Measurements from ENCODE around the gene CA4. TPM values are rescaled to one million over a fixed set of nuclear protein-coding genes. Genes with fewer than 3 reads are reported as not detected.
A peak's percentile ranks its signal among the peaks of the same experiment; 100 is the strongest.

The CA4 gene
- total and polyA plus RNA-seq, 2 experiments from 2014 or later = 1.2 to 6.1 TPM

DNA sequence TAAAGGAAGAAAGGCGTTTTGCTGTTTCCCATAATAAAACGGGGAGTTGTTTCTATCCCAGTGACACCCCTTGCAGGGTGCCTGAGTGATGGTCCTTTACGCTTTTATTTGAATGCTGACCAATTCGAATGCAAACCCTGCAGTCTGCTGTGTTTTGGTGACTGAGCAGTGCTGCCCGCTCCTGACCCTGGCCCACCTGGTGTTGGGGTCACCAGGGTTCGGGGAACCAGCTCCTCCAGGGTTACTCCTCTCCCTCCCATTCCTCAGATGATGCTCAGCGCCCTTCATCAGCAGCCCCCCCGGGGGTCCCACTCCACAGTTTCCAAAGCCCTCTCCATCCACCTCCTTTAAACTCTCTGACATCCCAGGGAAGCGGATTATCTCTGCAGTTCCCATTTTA is 6.0 kb downstream of the CA4 start:
- WGBS (ENCODE audit: low lambda C conversion rate, missing lambda C conversion rate) = 68% methylated on average over 9 of the region's 9 CpGs

DNA sequence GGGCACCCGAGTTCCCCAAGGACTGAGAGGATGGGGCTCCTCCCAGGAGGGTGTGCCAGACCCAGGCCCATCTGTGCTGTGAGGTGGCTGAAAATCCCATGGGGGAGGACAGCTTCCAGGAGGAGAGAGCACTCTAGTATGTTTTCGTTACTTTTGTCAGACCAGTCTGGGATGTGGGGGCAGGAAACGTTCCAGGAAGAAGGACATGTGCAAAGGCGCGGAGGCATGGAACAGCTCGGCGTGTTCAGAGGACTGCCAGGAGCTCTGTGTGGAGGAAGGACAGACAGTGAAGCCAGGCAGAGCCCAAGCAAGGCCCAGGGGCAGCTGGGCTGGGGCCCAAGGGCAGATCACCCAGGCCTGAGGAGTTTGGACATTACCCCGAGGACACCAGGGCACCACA is 7.0 kb downstream of the CA4 start:
- H3K36me3 ChIP-seq (replicated peaks; ENCODE audit: insufficient read depth, low read depth) = no peaks in the 10 kb centered on the region
- no peak for DNase-seq (ENCODE audit: low spot score)
- TF ChIP-seq EZH2phosphoT487 (IDR thresholded peaks at IDR 0.05; ENCODE audit: low read depth, severe bottlenecking, unreplicated experiment) (no peak), CTCF (IDR thresholded peaks at IDR 0.05; ENCODE audit: poor library complexity) (no peak), EZH2 (IDR thresholded peaks at IDR 0.05; ENCODE audit: borderline replicate concordance) (no peak)
- WGBS (ENCODE audit: low lambda C conversion rate, missing lambda C conversion rate) = 89% methylated on average over 8 of the region's 8 CpGs
- H3K4me2 ChIP-seq = no peak overlapping the region
- no peaks in the 10 kb centered on the region for H3K79me2 ChIP-seq
- H3K4me3 ChIP-seq = no peak overlapping the region
- no peaks in the 10 kb centered on the region for H3K9me2 ChIP-seq (replicated peaks; ENCODE audit: insufficient read depth)
- H3K4me1 ChIP-seq (ENCODE audit: insufficient read depth) = no peaks in the 10 kb centered on the region
- H3K27me3 ChIP-seq = peaks cover 35% of the 10 kb centered on the region
- no peaks in the 10 kb centered on the region for H4K20me1 ChIP-seq (ENCODE audit: insufficient read depth, poor library complexity, severe bottlenecking)
- H3K9me3 ChIP-seq (ENCODE audit: low read depth) = no peaks in the 10 kb centered on the region
- H3K27ac ChIP-seq = no peak overlapping the region
- H2AFZ ChIP-seq = no peak overlapping the region

More for the DNA sequence above, 6.0 kb downstream of the CA4 start:
- no peak overlapping the region for H3K4me2 ChIP-seq
- peaks cover 44% of the 10 kb centered on the region for H3K27me3 ChIP-seq
- DNase-seq (ENCODE audit: low spot score) = no peak
- no peaks in the 10 kb centered on the region for H3K36me3 ChIP-seq (replicated peaks; ENCODE audit: insufficient read depth, low read depth)
- no peak overlapping the region for H2AFZ ChIP-seq
- TF ChIP-seq EZH2phosphoT487 (IDR thresholded peaks at IDR 0.05; ENCODE audit: low read depth, severe bottlenecking, unreplicated experiment) (no peak), EZH2 (IDR thresholded peaks at IDR 0.05; ENCODE audit: borderline replicate concordance) (no peak), CTCF (IDR thresholded peaks at IDR 0.05; ENCODE audit: poor library complexity) (no peak)
- no peak overlapping the region for H3K4me3 ChIP-seq
- no peaks in the 10 kb centered on the region for H3K79me2 ChIP-seq
- H4K20me1 ChIP-seq (ENCODE audit: insufficient read depth, poor library complexity, severe bottlenecking) = no peaks in the 10 kb centered on the region
- no peaks in the 10 kb centered on the region for H3K9me3 ChIP-seq (ENCODE audit: low read depth)
- H3K27ac ChIP-seq = no peak overlapping the region
- H3K4me1 ChIP-seq (ENCODE audit: insufficient read depth) = peaks cover 5% of the 10 kb centered on the region
- H3K9me2 ChIP-seq (replicated peaks; ENCODE audit: insufficient read depth) = no peaks in the 10 kb centered on the region

DNA sequence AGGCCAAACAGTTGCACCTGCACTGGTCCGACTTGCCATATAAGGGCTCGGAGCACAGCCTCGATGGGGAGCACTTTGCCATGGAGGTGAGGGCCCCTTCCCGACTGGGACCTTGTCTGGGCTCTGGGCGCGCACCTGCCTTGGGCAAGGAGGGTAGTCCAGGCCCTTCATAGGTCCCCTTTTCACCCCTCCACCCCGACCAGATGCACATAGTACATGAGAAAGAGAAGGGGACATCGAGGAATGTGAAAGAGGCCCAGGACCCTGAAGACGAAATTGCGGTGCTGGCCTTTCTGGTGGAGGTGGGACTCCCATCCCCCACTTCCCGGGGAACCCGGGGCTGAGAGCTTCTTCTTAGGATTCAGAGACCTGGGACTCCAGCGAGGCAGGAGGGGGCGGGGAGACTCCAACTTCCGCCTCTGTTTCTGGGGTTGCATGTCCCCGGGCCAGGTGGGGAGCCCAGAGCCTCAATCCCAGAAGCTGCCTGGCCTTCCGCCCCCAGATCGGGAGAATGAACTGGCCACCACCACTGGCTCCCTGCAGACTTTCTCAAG is 7.8 kb downstream of the CA4 start:
- Histone ChIP-seq H3K9me2 (replicated peaks; ENCODE audit: insufficient read depth) (no peaks in the 10 kb centered on the region), H4K20me1 (ENCODE audit: insufficient read depth, poor library complexity, severe bottlenecking) (no peaks in the 10 kb centered on the region), H2AFZ (no peak overlapping the region), H3K27ac (no peak overlapping the region), H3K4me1 (ENCODE audit: insufficient read depth) (no peaks in the 10 kb centered on the region), H3K36me3 (replicated peaks; ENCODE audit: insufficient read depth, low read depth) (no peaks in the 10 kb centered on the region), H3K27me3 (peaks cover 27% of the 10 kb centered on the region), H3K79me2 (no peaks in the 10 kb centered on the region), H3K4me3 (no peak overlapping the region), H3K9me3 (ENCODE audit: low read depth) (no peaks in the 10 kb centered on the region), H3K4me2 (no peak overlapping the region)
- peak; percentile 3 for DNase-seq (ENCODE audit: low spot score)
- TF ChIP-seq CTCF (IDR thresholded peaks at IDR 0.05; ENCODE audit: poor library complexity) (no peak), EZH2 (IDR thresholded peaks at IDR 0.05; ENCODE audit: borderline replicate concordance) (no peak), EZH2phosphoT487 (IDR thresholded peaks at IDR 0.05; ENCODE audit: low read depth, severe bottlenecking, unreplicated experiment) (no peak)
- 82% methylated on average over 18 of the region's 18 CpGs for WGBS (ENCODE audit: low lambda C conversion rate, missing lambda C conversion rate)

All from hepatocyte (in vitro differentiated cells).